Ectodermal cell (in vitro differentiated cells): ENCODE results near the gene POU1F1.
A peak's percentile ranks its signal among the peaks of the same experiment; 100 is the strongest.

ENCODE experiments used
- H3K27ac ChIP-seq: 2 replicates; pipeline ENCODE4 v1.7.0; 2013; ENCODE audit warnings: mild to moderate bottlenecking, low read depth, low read length; ENCODE audit not compliant: insufficient read depth, poor library complexity, severe bottlenecking
- H3K27me3 ChIP-seq: 2 replicates; pipeline ENCODE4 v1.7.0; 2013; ENCODE audit warnings: mild to moderate bottlenecking, low read length; ENCODE audit not compliant: insufficient read depth, control insufficient read depth, poor library complexity, severe bottlenecking
- H3K36me3 ChIP-seq: one replicate; pipeline ENCODE4 v1.7.0; 2013; ENCODE audit warnings: low read length; ENCODE audit not compliant: control insufficient read depth, insufficient read depth
- H3K4me1 ChIP-seq: one replicate; pipeline ENCODE4 v1.7.0; 2013; ENCODE audit warnings: low read length; ENCODE audit not compliant: control insufficient read depth, insufficient read depth
- H3K4me3 ChIP-seq: 2 replicates; pipeline ENCODE4 v1.7.0; 2013; ENCODE audit warnings: low read depth, low read length, control low read depth; ENCODE audit not compliant: insufficient read depth
- H3K9me3 ChIP-seq: 2 replicates; pipeline ENCODE4 v1.7.0; 2013; ENCODE audit warnings: mild to moderate bottlenecking, low read length, moderate library complexity; ENCODE audit not compliant: control insufficient read depth
- WGBS, 2 experiments: methylation state at CpG; one replicate each; pipeline ENCODE4 v1.1.7; 2013; ENCODE audit warnings: missing lambda C conversion rate in 2 of 2; 5-methylcytosine and 5-hydroxymethylcytosine counted together

POU1F1 gene

DNA sequence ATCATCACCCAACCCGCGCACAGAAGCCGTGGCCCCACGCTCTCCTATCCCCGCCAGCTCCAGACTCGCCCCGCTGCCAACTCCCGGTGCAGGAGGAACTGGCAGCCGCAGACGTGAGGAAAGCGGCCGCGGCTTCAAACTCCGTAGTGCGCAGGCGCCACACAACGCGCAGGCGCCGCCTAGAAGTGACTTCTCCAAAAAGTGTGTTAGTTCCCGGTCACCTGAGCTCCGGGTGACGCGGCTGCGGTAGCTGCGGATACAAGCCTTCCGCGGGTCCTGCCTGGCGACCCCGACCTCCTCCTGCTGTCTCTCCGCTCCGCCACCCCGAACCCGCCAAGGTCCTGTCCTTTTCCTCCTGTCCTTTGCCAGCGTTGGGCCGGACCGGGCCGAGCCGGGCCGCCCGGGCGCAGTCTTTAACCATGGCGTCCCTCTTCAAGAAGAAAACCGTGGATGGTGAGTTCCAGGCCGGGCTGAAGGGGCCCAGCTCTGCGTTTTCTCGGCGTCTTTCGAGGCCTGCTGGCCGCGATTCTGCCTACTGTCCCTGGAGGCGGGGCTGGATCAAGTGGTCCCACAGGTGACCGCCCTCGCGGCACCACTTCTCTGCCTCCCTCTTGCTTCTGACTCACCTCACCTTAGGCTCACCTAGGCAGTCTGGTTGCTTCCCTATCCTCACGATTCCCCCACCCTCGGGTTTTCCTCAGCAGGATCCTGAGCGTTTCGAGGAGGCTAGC is 49.1 kb downstream of the POU1F1 start, which contains the start of gene CHMP2B:
Gene CHMP2B (plus strand): TSS at position 206 of the 731 bp plus-strand sequence. CDS start 214 bp downstream, at position 420.
- Histone ChIP-seq H3K27ac (peak within 1 kb of the TSS; percentile 72), H3K4me1 (peaks cover 7% of the 10 kb centered on the region), H3K4me3 (peak within 1 kb of the TSS; percentile 88), H3K27me3 (peaks cover 5% of the 10 kb centered on the region), H3K9me3 (no peaks in the 10 kb centered on the region), H3K36me3 (no peaks in the 10 kb centered on the region)
- 0% methylated on average over 59 of the region's 59 CpGs for WGBS, 2 experiments

GRCh38 chr3:87225659-87226058 is 50.7 kb downstream of the POU1F1 start:
- Histone ChIP-seq H3K9me3 (no peaks in the 10 kb centered on the region), H3K4me3 (no peak overlapping the region), H3K27ac (no peak overlapping the region), H3K4me1 (peaks cover 7% of the 10 kb centered on the region), H3K36me3 (no peaks in the 10 kb centered on the region), H3K27me3 (peaks cover 5% of the 10 kb centered on the region)
- WGBS, 2 experiments = 91 to 92% methylated on average over 5 of the region's 5 CpGs

DNA sequence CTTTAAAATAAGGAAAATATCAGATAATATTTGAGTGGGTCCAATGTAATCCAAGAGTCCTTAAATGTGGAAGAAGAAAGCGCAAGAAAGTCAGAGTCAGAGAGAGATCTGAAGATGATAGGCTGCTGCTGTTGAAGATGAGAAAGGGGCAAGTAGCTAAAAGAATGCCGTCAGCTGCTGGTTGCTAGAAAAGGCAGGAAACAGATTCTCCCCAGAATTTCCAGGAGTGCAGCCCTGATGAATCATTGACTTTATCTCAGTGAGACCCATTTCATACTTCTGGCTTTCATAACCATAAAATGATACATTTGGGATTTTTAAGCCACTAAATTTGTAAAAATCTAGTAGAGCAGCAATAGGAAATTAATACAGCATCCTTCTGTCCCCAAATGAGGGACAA is 56.8 kb downstream of the POU1F1 start:
- Histone ChIP-seq H3K4me3 (no peak overlapping the region), H3K4me1 (no peaks in the 10 kb centered on the region), H3K27ac (no peak overlapping the region), H3K9me3 (no peaks in the 10 kb centered on the region), H3K27me3 (no peaks in the 10 kb centered on the region), H3K36me3 (no peaks in the 10 kb centered on the region)
- WGBS, 2 experiments = 94 to 96% methylated on average over 2 of the region's 2 CpGs

GRCh38 chr3:87218560-87218959 is 57.8 kb downstream of the POU1F1 start:
- WGBS, 2 experiments = 60% methylated on average over 1 of the region's 1 CpG; no CpG with 5 or more reads in 1 of the 2 experiments
- Histone ChIP-seq H3K36me3 (no peaks in the 10 kb centered on the region), H3K27me3 (no peaks in the 10 kb centered on the region), H3K4me1 (no peaks in the 10 kb centered on the region), H3K27ac (no peak overlapping the region), H3K4me3 (no peak overlapping the region), H3K9me3 (no peaks in the 10 kb centered on the region)
